Astrocyte of the cerebellum (primary cell): ENCODE measurements around the gene AKAP3.

Experiments
- DNase-seq: peaks from one replicate; pipeline ENCODE4 v3.0.0-alpha.2; 2011; ENCODE audit warnings: low read depth
- H3K4me3 ChIP-seq: 2 replicates; pipeline ENCODE4 v1.5.1; 2011; ENCODE audit warnings: mild to moderate bottlenecking, low read depth, low read length, moderate library complexity
- in situ Hi-C: cut with HindIII; loops from 2 replicates; pipeline ENCODE4 v1.10.0; 2017; ENCODE audit warnings: low sequenced_read_pairs
- TF ChIP-seq, protein P1 (sequence below): IDR thresholded peaks from 2 replicates; pipeline ENCODE4 v1.5.1; 2012; ENCODE audit warnings: low read length, low read depth, moderate library complexity, mild to moderate bottlenecking; ENCODE audit errors: missing control alignments

AKAP3 gene

DNA sequence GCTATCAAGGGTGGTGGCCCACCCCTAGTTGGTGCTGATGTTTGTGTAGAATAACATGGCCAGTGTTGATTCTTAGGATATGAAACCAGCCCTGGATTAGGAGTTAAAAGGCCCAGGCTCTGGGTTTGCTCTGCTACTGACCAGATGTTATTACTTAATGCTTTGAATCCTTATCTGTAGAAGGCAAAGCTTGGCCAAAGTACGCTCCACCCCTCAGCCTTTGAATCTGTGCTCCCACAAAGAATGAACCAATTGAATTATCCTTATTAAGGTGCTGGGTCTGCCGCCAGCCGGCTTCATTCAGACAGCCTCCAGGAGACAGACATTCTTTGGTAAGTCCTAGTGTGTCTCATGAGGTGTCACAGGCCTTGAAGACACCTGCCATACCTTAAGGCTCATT is 41.8 kb downstream of the AKAP3 start:
- TF ChIP-seq, protein P1, sequence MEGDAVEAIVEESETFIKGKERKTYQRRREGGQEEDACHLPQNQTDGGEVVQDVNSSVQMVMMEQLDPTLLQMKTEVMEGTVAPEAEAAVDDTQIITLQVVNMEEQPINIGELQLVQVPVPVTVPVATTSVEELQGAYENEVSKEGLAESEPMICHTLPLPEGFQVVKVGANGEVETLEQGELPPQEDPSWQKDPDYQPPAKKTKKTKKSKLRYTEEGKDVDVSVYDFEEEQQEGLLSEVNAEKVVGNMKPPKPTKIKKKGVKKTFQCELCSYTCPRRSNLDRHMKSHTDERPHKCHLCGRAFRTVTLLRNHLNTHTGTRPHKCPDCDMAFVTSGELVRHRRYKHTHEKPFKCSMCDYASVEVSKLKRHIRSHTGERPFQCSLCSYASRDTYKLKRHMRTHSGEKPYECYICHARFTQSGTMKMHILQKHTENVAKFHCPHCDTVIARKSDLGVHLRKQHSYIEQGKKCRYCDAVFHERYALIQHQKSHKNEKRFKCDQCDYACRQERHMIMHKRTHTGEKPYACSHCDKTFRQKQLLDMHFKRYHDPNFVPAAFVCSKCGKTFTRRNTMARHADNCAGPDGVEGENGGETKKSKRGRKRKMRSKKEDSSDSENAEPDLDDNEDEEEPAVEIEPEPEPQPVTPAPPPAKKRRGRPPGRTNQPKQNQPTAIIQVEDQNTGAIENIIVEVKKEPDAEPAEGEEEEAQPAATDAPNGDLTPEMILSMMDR: no peak
- DNase-seq: no peak
- no peak overlapping the region for H3K4me3 ChIP-seq
- in situ Hi-C loops: no loop called here

DNA sequence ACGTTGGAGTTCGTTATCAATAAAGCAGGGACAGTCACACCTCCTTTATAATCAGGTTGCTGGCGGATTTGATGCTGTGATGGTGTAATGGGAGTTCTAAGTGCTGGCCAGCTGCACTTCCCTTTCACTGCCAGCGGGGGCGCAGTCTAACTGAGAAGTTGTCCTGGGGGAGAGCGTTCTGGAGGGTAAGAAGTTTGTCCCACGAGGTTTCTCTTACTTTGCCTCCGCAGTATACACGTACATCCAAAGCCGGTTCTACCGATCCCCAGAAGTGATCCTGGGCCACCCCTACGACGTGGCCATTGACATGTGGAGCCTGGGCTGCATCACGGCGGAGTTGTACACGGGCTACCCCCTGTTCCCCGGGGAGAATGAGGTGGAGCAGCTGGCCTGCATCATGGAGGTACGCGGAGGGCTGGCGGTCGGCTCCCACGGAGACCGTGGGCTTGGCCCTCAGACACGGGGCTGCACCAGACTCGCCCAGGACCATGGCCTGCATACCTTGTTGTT is 44.1 kb downstream of the AKAP3 start:
- peak; percentile 66 for DNase-seq
- H3K4me3 ChIP-seq: peak overlapping the region; percentile 96
- TF ChIP-seq, protein P1: peak; percentile 100
- in situ Hi-C loops: no loop called here

DNA sequence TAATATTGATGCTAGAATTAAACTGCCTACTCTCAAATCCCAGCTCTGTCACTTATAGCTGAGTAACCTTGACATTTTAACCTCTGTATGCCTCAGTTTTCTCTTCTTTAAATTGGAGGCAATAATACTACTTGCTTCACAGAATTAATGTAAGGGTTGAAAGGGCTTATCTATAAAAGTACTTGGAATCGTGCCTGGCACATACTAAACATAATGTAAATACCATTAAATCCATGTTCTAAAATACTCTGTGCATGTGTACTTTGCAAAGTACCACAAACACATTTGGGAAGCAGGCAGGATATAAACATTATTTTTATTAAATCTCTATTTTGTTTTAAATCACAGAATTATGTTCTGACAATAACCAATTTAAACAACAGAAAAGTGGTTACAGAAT is 44.9 kb downstream of the AKAP3 start:
- in situ Hi-C loops: no loop called here
- no peak overlapping the region for H3K4me3 ChIP-seq
- TF ChIP-seq, protein P1: no peak
- no peak for DNase-seq

DNA sequence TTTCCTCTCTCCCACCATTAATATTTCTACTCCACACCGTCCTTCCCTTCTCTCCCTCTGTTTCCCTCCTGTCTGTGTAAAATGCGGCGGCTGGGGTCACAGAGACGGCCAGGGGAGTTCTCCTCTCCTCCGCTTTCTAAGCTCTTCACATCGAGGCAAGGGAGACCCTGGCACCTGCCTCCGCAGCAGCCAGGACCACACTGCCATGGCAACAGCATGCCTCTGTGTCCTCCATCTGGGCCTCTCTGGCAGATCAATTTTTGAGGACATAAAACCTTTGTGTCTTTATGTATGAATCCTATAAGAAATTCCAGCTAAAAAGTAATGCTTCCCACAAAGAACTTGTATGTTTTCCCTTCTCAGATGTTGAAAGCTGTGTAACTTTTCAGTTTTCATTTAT is 45.4 kb downstream of the AKAP3 start:
- in situ Hi-C loops: no loop called here
- no peak overlapping the region for H3K4me3 ChIP-seq
- DNase-seq: no peak
- TF ChIP-seq, protein P1: no peak

DNA sequence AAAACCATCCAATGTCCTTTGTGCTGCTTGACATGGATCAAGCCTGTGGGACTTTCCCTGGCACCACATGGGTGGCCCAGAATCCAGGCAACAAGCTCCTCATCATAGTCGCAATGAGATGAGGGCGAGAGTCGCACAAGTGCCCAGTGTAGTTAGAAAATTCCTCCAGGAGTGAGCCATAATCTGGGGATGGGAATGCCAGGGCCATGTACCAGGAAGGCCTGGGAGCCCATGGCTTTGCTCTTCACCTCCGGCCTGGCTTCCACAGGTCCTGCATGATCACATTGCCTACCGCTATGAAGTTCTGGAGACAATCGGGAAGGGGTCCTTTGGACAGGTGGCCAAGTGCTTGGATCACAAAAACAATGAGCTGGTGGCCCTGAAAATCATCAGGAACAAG is 53.0 kb downstream of the AKAP3 start:
- no peak for DNase-seq
- H3K4me3 ChIP-seq: no peak overlapping the region
- in situ Hi-C loops: no loop called here
- TF ChIP-seq, protein P1: no peak

DNA sequence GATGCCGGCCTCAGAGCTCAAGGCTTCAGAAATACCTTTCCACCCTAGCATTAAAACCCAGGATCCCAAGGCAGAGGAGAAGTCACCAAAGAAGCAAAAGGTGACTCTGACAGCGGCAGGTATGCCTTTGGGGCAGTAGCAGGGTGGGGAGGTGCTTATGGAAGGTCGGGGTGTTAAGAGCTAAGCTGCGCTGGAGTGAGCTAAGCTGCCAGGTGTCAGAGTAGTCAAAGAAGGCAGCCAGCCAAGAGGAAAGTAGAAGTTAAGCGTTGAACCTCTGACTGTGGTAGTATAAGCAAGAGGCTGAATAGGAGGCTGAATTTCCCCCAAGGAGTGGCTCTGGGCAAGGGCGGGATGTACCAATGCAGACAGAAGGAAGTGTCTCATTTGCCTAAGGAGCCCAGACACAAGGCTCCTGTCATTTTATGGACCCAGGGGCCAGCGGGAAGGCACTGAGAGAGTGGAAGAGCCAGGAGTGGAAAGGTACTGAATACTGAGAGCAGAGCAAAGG is 57.6 kb downstream of the AKAP3 start:
- no peak overlapping the region for H3K4me3 ChIP-seq
- no peak for DNase-seq
- in situ Hi-C loops: no loop called here
- TF ChIP-seq, protein P1: no peak
